ENCODE measurements around the gene N4BP2L2. TPM values are rescaled to one million over a fixed set of nuclear protein-coding genes. Genes with fewer than 3 reads are reported as not detected.

Gene N4BP2L2
- total and polyA plus RNA-seq, 2 experiments from 2014 or later = 70.1 to 89.4 TPM

- no peaks in the 10 kb centered on the region for H3F3A ChIP-seq (ENCODE audit: insufficient read depth)
- no peaks in the 10 kb centered on the region for H3K4me1 ChIP-seq (ENCODE audit: insufficient read depth)
- H3K4me3 ChIP-seq = no peak overlapping the region
- H3K79me2 ChIP-seq (ENCODE audit: insufficient read depth) = no peaks in the 10 kb centered on the region
- no peak for DNase-seq
- H4K20me1 ChIP-seq (ENCODE audit: insufficient read depth) = no peaks in the 10 kb centered on the region
- no peaks in the 10 kb centered on the region for H3K9me2 ChIP-seq (ENCODE audit: insufficient read depth)
- H3K27ac ChIP-seq = no peak overlapping the region
- H3K27me3 ChIP-seq (replicated peaks; ENCODE audit: insufficient read depth) = no peaks in the 10 kb centered on the region
- H2AFZ ChIP-seq = no peak overlapping the region
- no peak overlapping the region for H3K9ac ChIP-seq
- TF ChIP-seq EZH2phosphoT487 (IDR thresholded peaks at IDR 0.05; ENCODE audit: insufficient read depth, low read depth) (no peak), EZH2 (IDR thresholded peaks at IDR 0.05; ENCODE audit: insufficient read depth, poor library complexity, severe bottlenecking) (no peak)
- in situ Hi-C loops (cut with MboI) = no loop called here
- H3K4me2 ChIP-seq (ENCODE audit: unreplicated experiment) = no peak overlapping the region
- peaks cover 32% of the 10 kb centered on the region for H3K36me3 ChIP-seq (ENCODE audit: low read depth)
- WGBS, 2 experiments (ENCODE audit: low coverage in 1 of 2, low lambda C conversion rate in 2 of 2, missing lambda C conversion rate in 2 of 2) = 76 to 78% methylated on average over 4 of the region's 4 CpGs
- H3K9me3 ChIP-seq (ENCODE audit: low read depth) = no peaks in the 10 kb centered on the region
Observed at GRCh38 chr13:32438871-32439270, 99.7 kb downstream of the N4BP2L2 start.

- H3K4me3 ChIP-seq = no peak overlapping the region
- no peak overlapping the region for H3K27ac ChIP-seq
- DNase-seq = no peak
- no peaks in the 10 kb centered on the region for H3K27me3 ChIP-seq (replicated peaks; ENCODE audit: insufficient read depth)
- peaks cover 34% of the 10 kb centered on the region for H3K36me3 ChIP-seq (ENCODE audit: low read depth)
- H3K9me2 ChIP-seq (ENCODE audit: insufficient read depth) = no peaks in the 10 kb centered on the region
- H3K4me1 ChIP-seq (ENCODE audit: insufficient read depth) = 0 out of 2 replicates have a peak, but pooled peaks cover 4% of the 10 kb centered on the region
- TF ChIP-seq EZH2phosphoT487 (IDR thresholded peaks at IDR 0.05; ENCODE audit: insufficient read depth, low read depth) (no peak), EZH2 (IDR thresholded peaks at IDR 0.05; ENCODE audit: insufficient read depth, poor library complexity, severe bottlenecking) (no peak)
- no peak overlapping the region for H3K9ac ChIP-seq
- in situ Hi-C loops (cut with MboI) = no loop called here
- no peak overlapping the region for H3K4me2 ChIP-seq (ENCODE audit: unreplicated experiment)
- 94 to 98% methylated on average over 3 of the region's 3 CpGs for WGBS, 2 experiments (ENCODE audit: low coverage in 1 of 2, low lambda C conversion rate in 2 of 2, missing lambda C conversion rate in 2 of 2)
- peaks cover 7% of the 10 kb centered on the region for H3F3A ChIP-seq (ENCODE audit: insufficient read depth)
- H3K9me3 ChIP-seq (ENCODE audit: low read depth) = no peaks in the 10 kb centered on the region
- H3K79me2 ChIP-seq (ENCODE audit: insufficient read depth) = no peaks in the 10 kb centered on the region
- no peaks in the 10 kb centered on the region for H4K20me1 ChIP-seq (ENCODE audit: insufficient read depth)
- no peak overlapping the region for H2AFZ ChIP-seq
Observed at GRCh38 chr13:32432856-32433255, 105.7 kb downstream of the N4BP2L2 start.

DNA sequence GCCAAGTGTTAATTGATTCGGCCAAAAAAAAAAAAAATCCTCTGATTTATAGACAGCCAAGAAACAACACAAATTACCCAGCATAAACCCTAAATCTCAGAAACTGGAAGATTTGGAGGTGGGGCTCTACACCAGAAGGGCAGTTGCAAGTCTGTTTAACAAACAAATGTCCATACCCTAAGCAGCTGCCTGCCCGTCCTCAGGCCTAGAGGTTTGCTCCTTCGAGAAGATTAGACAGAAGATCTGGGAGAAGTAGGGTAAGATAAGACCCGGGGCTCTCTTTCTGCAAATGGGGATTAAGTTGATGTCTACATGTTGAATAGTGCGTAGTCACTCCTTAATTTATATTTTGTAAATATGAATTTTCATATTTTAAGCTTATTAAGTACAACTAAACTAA, 107.2 kb downstream of the N4BP2L2 start:
- no peak overlapping the region for H3K27ac ChIP-seq
- peaks cover 4% of the 10 kb centered on the region; the same call in 1 of the 2 replicates for H3K4me1 ChIP-seq (ENCODE audit: insufficient read depth)
- no peak for DNase-seq
- no peak overlapping the region for H3K9ac ChIP-seq
- no peak overlapping the region for H2AFZ ChIP-seq
- H3K79me2 ChIP-seq (ENCODE audit: insufficient read depth) = no peaks in the 10 kb centered on the region
- TF ChIP-seq EZH2phosphoT487 (IDR thresholded peaks at IDR 0.05; ENCODE audit: insufficient read depth, low read depth) = no peak
- TF ChIP-seq EZH2 (IDR thresholded peaks at IDR 0.05; ENCODE audit: insufficient read depth, poor library complexity, severe bottlenecking) = no peak
- in situ Hi-C loops (cut with MboI) = no loop called here
- peaks cover 7% of the 10 kb centered on the region for H3F3A ChIP-seq (ENCODE audit: insufficient read depth)
- H3K27me3 ChIP-seq (replicated peaks; ENCODE audit: insufficient read depth) = no peaks in the 10 kb centered on the region
- H4K20me1 ChIP-seq (ENCODE audit: insufficient read depth) = no peaks in the 10 kb centered on the region
- no peaks in the 10 kb centered on the region for H3K9me2 ChIP-seq (ENCODE audit: insufficient read depth)
- H3K4me3 ChIP-seq = no peak overlapping the region
- 94 to 97% methylated on average over 5 of the region's 5 CpGs for WGBS, 2 experiments (ENCODE audit: low coverage in 1 of 2, low lambda C conversion rate in 2 of 2, missing lambda C conversion rate in 2 of 2)
- H3K9me3 ChIP-seq (ENCODE audit: low read depth) = no peaks in the 10 kb centered on the region
- H3K4me2 ChIP-seq (ENCODE audit: unreplicated experiment) = no peak overlapping the region
- H3K36me3 ChIP-seq (ENCODE audit: low read depth) = peaks cover 34% of the 10 kb centered on the region

DNA sequence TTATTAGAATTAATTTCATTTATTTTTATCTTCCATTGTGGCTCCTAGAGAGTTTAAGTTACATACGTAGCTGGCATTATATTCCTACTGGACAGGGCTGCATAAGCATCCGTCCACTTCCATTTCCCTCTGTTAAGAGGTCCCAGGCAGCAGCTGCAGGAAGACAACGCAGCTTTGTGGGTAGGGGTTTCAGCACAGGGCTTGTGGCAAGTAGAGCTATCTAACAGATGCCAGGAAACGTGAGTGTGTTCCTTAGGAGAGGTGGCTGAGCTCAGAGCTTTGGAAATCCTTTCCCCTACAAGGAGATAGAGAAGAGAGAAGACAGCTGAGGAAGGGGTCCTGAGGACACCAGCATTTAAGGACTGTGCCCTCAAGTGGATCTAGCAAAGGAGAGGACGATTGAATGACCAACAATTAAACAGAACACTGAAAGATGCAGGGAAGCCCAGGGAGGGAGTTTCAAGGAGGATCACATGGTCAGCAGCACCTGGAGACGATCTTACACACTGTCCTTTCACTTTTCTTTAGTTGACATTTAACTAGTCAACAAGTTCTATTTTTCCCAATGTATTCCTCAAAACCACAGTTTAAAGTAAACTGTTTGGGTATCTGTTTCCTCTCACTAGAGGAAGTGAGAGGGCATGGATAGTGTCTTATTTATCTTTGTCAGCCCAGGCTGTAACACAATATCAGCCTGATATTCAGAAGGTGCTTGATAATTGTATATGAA, 108.4 kb downstream of the N4BP2L2 start:
- H3K9me3 ChIP-seq (ENCODE audit: low read depth) = no peaks in the 10 kb centered on the region
- H3K9me2 ChIP-seq (ENCODE audit: insufficient read depth) = no peaks in the 10 kb centered on the region
- no peak for DNase-seq
- H3K9ac ChIP-seq = no peak overlapping the region
- no peaks in the 10 kb centered on the region for H4K20me1 ChIP-seq (ENCODE audit: insufficient read depth)
- in situ Hi-C loops (cut with MboI) = no loop called here
- no peaks in the 10 kb centered on the region for H3K79me2 ChIP-seq (ENCODE audit: insufficient read depth)
- H3K27ac ChIP-seq = no peak overlapping the region
- peaks cover 7% of the 10 kb centered on the region for H3F3A ChIP-seq (ENCODE audit: insufficient read depth)
- no peaks in the 10 kb centered on the region for H3K27me3 ChIP-seq (replicated peaks; ENCODE audit: insufficient read depth)
- peaks cover 4% of the 10 kb centered on the region; the same call in 1 of the 2 replicates for H3K4me1 ChIP-seq (ENCODE audit: insufficient read depth)
- no peak for TF ChIP-seq EZH2phosphoT487 (IDR thresholded peaks at IDR 0.05; ENCODE audit: insufficient read depth, low read depth)
- no peak for TF ChIP-seq EZH2 (IDR thresholded peaks at IDR 0.05; ENCODE audit: insufficient read depth, poor library complexity, severe bottlenecking)
- H3K36me3 ChIP-seq (ENCODE audit: low read depth) = peaks cover 28% of the 10 kb centered on the region
- H2AFZ ChIP-seq = no peak overlapping the region
- 81% methylated on average over 6 of the region's 6 CpGs for WGBS, 2 experiments (ENCODE audit: low coverage in 1 of 2, low lambda C conversion rate in 2 of 2, missing lambda C conversion rate in 2 of 2)
- H3K4me2 ChIP-seq (ENCODE audit: unreplicated experiment) = no peak overlapping the region
- H3K4me3 ChIP-seq = no peak overlapping the region

All from GM23248 (cell line).